Natural killer cell (primary cell): ENCODE data around the gene PRG2. TPM values are rescaled to one million over a fixed set of nuclear protein-coding genes. Genes with fewer than 3 reads are reported as not detected.
A peak's percentile ranks its signal among the peaks of the same experiment; 100 is the strongest.

Experiments used
- ATAC-seq, 3 donors: fragments of 150-1000 bp in 2 of 3; fragments of 200-7000 bp in 1 of 3; cut with Tn5 transposase; 1 replicate in 1 of 3; 2 replicates in 2 of 3; pipeline ENCODE4 v1.10.0; 2021; ENCODE audit warnings: mild to moderate bottlenecking in 2 of 3, moderate library complexity in 2 of 3
- DNase-seq, 2 donors: peaks; one replicate each; pipeline versions ENCODE4 v3.0.0 to v3.0.0-alpha.2; 2013 to 2021; ENCODE audit warnings: mixed read lengths in 1 of 2
- H3K27ac ChIP-seq: one replicate; pipeline ENCODE4 v1.5.1; 2013; ENCODE audit warnings: mild to moderate bottlenecking, low read length
- H3K27me3 ChIP-seq: one replicate; pipeline ENCODE4 v1.6.1; 2013; ENCODE audit warnings: low read length; ENCODE audit not compliant: control insufficient read depth, insufficient read depth
- H3K36me3 ChIP-seq: one replicate; pipeline ENCODE4 v1.6.1; 2013; ENCODE audit warnings: low read length; ENCODE audit not compliant: control insufficient read depth, insufficient read depth
- H3K4me1 ChIP-seq: one replicate; pipeline ENCODE4 v1.6.1; 2013; ENCODE audit warnings: low read length; ENCODE audit not compliant: control insufficient read depth, insufficient read depth
- H3K4me3 ChIP-seq: one replicate; pipeline ENCODE4 v1.5.1; 2013; ENCODE audit warnings: low read length
- H3K9me3 ChIP-seq: one replicate; pipeline ENCODE4 v1.6.1; 2013; ENCODE audit warnings: low read length; ENCODE audit not compliant: control insufficient read depth, insufficient read depth
- H3K27ac Mint-ChIP-seq, 2 donors: one replicate each; pipeline ENCODE4 v1.8.0; 2022; ENCODE audit warnings: mild to moderate bottlenecking in 2 of 2, mixed read lengths in 2 of 2, moderate library complexity in 1 of 2
- H3K27me3 Mint-ChIP-seq, 2 donors: one replicate each; pipeline ENCODE4 v1.8.0; 2022; ENCODE audit warnings: low read depth in 2 of 2, mixed read lengths in 2 of 2
- H3K36me3 Mint-ChIP-seq: one replicate; pipeline ENCODE4 v1.8.0; 2022; ENCODE audit warnings: mixed read lengths
- H3K4me1 Mint-ChIP-seq, 2 donors: one replicate each; pipeline ENCODE4 v1.8.0; 2022; ENCODE audit warnings: mixed read lengths in 2 of 2
- H3K4me3 Mint-ChIP-seq: one replicate; pipeline ENCODE4 v1.8.0; 2022; ENCODE audit warnings: mild to moderate bottlenecking, moderate library complexity, mixed read lengths
- H3K9me3 Mint-ChIP-seq, 2 donors: one replicate each; pipeline ENCODE4 v1.8.0; 2022; ENCODE audit warnings: mixed read lengths in 2 of 2
- WGBS: methylation state at CpG from one replicate; pipeline ENCODE4 v1.1.7; 2013; ENCODE audit warnings: missing lambda C conversion rate; ENCODE audit not compliant: insufficient coverage; 5-methylcytosine and 5-hydroxymethylcytosine counted together
- intact Hi-C: fragments of 100-400 bp; cut with micrococcal nuclease; formaldehyde crosslinking; loops from one replicate; pipeline ENCODE4 v1.14.2; 2022
- total RNA-seq, 4 donors: library from RNA; stranded (reverse); fragments of 120-200 nt in 1 of 4; gene quantifications; one replicate each; pipeline versions ENCODE4 v1.2.3 to v1.2.4, GENCODE V29; 2013 to 2022
- TF ChIP-seq, protein P1 (sequence below): fragments of 200-600 bp; IDR thresholded peaks from one replicate; pipeline ENCODE4 v1.8.0; 2022; ENCODE audit warnings: antibody characterized with exemption

Gene PRG2
- total RNA-seq, 3 donors from 2014 or later (not counting 1 experiment from before 2014, with no cell fraction given) = 1.2 to 2.4 TPM; not detected in 1

DNA sequence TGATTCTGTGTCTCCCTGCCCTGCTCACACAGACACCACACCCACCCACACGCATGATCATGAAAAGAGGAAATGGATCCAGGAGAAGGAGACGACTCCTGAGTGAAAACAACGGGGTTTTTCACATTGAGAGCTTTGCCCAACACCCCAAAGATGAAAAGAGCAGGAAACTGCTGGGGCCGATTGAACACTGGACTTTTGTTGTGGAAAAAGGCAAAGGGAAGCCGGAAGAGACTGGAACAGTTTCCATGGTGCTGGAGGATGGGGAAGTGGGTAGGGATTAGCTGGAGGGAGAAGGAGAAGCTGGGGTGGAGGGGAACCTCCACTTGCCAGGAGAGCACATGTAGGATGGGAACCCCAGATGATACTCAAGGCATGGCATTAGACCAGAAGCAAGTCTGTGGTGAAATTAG lies 41.7 kb upstream of the PRG2 start:
- Mint-ChIP-seq H3K9me3 (no peaks in the 10 kb centered on the region), H3K36me3 (no peaks in the 10 kb centered on the region), H3K4me1 (peaks cover 15 to 17% of the 10 kb centered on the region in 2 donors), H3K4me3 (no peak overlapping the region), H3K27ac (peak overlapping the region in 1 of 2 donors; percentile 27), H3K27me3 (peaks cover 0 to 14% of the 10 kb centered on the region in 2 donors)
- TF ChIP-seq, protein P1, sequence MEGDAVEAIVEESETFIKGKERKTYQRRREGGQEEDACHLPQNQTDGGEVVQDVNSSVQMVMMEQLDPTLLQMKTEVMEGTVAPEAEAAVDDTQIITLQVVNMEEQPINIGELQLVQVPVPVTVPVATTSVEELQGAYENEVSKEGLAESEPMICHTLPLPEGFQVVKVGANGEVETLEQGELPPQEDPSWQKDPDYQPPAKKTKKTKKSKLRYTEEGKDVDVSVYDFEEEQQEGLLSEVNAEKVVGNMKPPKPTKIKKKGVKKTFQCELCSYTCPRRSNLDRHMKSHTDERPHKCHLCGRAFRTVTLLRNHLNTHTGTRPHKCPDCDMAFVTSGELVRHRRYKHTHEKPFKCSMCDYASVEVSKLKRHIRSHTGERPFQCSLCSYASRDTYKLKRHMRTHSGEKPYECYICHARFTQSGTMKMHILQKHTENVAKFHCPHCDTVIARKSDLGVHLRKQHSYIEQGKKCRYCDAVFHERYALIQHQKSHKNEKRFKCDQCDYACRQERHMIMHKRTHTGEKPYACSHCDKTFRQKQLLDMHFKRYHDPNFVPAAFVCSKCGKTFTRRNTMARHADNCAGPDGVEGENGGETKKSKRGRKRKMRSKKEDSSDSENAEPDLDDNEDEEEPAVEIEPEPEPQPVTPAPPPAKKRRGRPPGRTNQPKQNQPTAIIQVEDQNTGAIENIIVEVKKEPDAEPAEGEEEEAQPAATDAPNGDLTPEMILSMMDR = no peak
- no peak for ATAC-seq
- Histone ChIP-seq H3K9me3 (no peaks in the 10 kb centered on the region), H3K4me1 (peaks cover 14% of the 10 kb centered on the region), H3K27me3 (no peaks in the 10 kb centered on the region), H3K27ac (no peak overlapping the region), H3K36me3 (no peaks in the 10 kb centered on the region), H3K4me3 (no peak overlapping the region)
- intact Hi-C loops = no loop called here
- 73% methylated on average over 5 of the region's 5 CpGs for WGBS
- no peak for DNase-seq

DNA sequence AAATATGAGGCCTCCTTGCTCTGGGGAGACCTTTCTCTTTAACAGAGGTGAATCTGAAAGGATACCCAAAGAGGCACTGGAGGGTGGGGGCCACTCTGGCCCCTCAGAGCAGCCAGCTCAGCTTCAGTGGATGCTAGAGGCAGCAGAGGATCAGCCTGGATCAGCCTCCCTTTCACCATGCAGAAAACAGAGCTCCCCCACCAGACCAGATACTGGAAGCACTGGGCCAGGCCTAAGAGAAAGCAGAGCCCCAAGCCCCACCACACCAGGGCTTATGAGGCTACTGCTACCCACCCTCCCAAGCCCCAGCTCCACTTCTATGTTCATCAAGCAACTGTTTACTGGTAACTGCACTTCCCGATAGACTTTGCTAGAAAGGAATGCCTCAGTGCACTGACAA lies 40.5 kb upstream of the PRG2 start:
- Mint-ChIP-seq H3K9me3 (no peaks in the 10 kb centered on the region), H3K36me3 (no peaks in the 10 kb centered on the region), H3K4me1 (peaks cover 27 to 29% of the 10 kb centered on the region in 2 donors), H3K27ac (no peak overlapping the region), H3K4me3 (no peak overlapping the region), H3K27me3 (peaks cover 0 to 14% of the 10 kb centered on the region in 2 donors)
- intact Hi-C loops = no loop called here
- no peaks in the 10 kb centered on the region for H3K27me3 ChIP-seq
- TF ChIP-seq, protein P1 = no peak
- no peak overlapping the region for H3K27ac ChIP-seq
- H3K9me3 ChIP-seq = no peaks in the 10 kb centered on the region
- H3K4me3 ChIP-seq = no peak overlapping the region
- H3K4me1 ChIP-seq = peaks cover 25% of the 10 kb centered on the region
- DNase-seq = no peak
- 94% methylated on average over 1 of the region's 1 CpG for WGBS
- H3K36me3 ChIP-seq = no peaks in the 10 kb centered on the region
- ATAC-seq = no peak

DNA sequence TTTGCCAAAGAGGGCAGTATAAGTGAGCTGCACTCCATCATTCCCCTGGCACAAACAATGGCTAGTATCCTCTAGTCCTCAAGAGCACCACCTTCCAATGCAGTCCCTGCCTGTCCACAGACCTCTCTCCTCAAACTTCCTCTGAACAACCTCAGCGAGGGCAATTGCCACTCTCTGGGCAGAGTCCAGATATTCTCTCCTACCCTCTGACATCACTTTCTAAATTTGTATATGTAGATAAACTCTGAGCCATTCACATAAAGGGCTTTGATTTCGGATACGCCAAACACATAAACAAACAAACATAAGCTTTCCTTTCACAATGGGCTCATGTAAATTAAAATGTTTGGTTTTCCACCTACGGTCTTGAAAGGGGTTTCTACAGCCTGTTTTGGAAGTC lies 39.5 kb upstream of the PRG2 start:
- Mint-ChIP-seq H3K27me3 (peaks cover 0 to 8% of the 10 kb centered on the region in 2 donors), H3K36me3 (no peaks in the 10 kb centered on the region), H3K4me3 (no peak overlapping the region), H3K27ac (peak overlapping the region in 1 of 2 donors; percentile 2), H3K4me1 (peaks cover 34 to 38% of the 10 kb centered on the region in 2 donors), H3K9me3 (no peaks in the 10 kb centered on the region)
- 85% methylated on average over 3 of the region's 4 CpGs for WGBS
- no peak overlapping the region for H3K4me3 ChIP-seq
- DNase-seq (no peak), ATAC-seq (no peak)
- no peaks in the 10 kb centered on the region for H3K9me3 ChIP-seq
- no peaks in the 10 kb centered on the region for H3K27me3 ChIP-seq
- H3K36me3 ChIP-seq = no peaks in the 10 kb centered on the region
- TF ChIP-seq, protein P1 = no peak
- peaks cover 35% of the 10 kb centered on the region for H3K4me1 ChIP-seq
- no peak overlapping the region for H3K27ac ChIP-seq
- intact Hi-C loops = loop anchor here (5.0 kb wide), 1 partner anchor 93 kb away; the partner anchor contains the start of genes P2RX3 and SSRP1

DNA sequence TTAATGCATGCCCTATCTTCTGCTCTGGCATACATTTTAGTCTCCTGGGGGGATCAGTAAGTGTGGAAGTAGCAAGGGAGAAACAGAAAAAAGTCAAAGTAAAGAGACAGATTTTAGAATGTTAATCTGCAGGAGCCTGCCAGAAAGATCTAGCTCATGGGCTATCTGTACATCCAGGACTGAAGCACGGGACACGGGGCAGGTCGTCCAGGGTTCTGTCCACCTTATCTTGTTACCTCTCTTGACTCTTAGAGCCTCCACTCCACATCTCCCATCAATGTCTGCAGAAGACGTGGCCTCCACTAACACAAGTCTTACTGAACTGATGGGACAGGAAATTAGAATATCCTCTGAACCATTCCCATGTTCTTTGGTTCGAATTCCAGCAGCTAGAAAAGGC lies 38.2 kb upstream of the PRG2 start:
- TF ChIP-seq, protein P1 = no peak
- H3K9me3 ChIP-seq = no peaks in the 10 kb centered on the region
- H3K27me3 ChIP-seq = no peaks in the 10 kb centered on the region
- H3K4me3 Mint-ChIP-seq = no peak overlapping the region
- H3K27me3 Mint-ChIP-seq = peaks cover 0 to 2% of the 10 kb centered on the region in 2 donors
- H3K27ac ChIP-seq = no peak overlapping the region
- ATAC-seq (no peak), DNase-seq (no peak)
- H3K27ac Mint-ChIP-seq = no peak overlapping the region
- WGBS = 95% methylated on average over 5 of the region's 5 CpGs
- H3K4me3 ChIP-seq = no peak overlapping the region
- intact Hi-C loops = loop anchor here (5.0 kb wide), 1 partner anchor 91 kb away; the partner anchor contains the start of genes P2RX3 and SSRP1
- H3K36me3 ChIP-seq = no peaks in the 10 kb centered on the region
- H3K9me3 Mint-ChIP-seq = no peaks in the 10 kb centered on the region
- H3K4me1 Mint-ChIP-seq = peaks cover 41 to 50% of the 10 kb centered on the region in 2 donors
- no peaks in the 10 kb centered on the region for H3K36me3 Mint-ChIP-seq
- H3K4me1 ChIP-seq = peaks cover 48% of the 10 kb centered on the region
